ENCODE measurements around the gene MKNK2.
A peak's percentile ranks its signal among the peaks of the same experiment; 100 is the strongest.

The MKNK2 gene

GRCh38 chr19:2062389-2062729, 11.3 kb upstream of the MKNK2 start:
- Histone ChIP-seq H3K9me3 (no peaks in the 10 kb centered on the region), H3K4me3 (ENCODE audit: low read depth in 1 of 2, low read length in 1 of 2) (peak overlapping the region; percentile 89 to 90), H3K27ac (peak overlapping the region; percentile 99), H3K36me3 (peaks cover 15% of the 10 kb centered on the region), H3K4me1 (ENCODE audit: control insufficient read depth in 1 of 2, insufficient read depth in 1 of 2, low read depth in 1 of 2, low read length in 1 of 2) (peaks cover 34 to 36% of the 10 kb centered on the region in 2 experiments), H3K27me3 (no peaks in the 10 kb centered on the region)
- TF ChIP-seq CTCF (IDR thresholded peaks at IDR 0.05): no peak

- H3K27me3 ChIP-seq: no peaks in the 10 kb centered on the region
- peak overlapping the region; percentile 89 to 90 for H3K4me3 ChIP-seq (ENCODE audit: low read depth in 1 of 2, low read length in 1 of 2)
- peak; percentile 14 for TF ChIP-seq CTCF (IDR thresholded peaks at IDR 0.05)
- H3K27ac ChIP-seq: peak overlapping the region; percentile 99
- no peaks in the 10 kb centered on the region for H3K9me3 ChIP-seq
- peaks cover 40 to 42% of the 10 kb centered on the region in 2 experiments for H3K4me1 ChIP-seq (ENCODE audit: control insufficient read depth in 1 of 2, insufficient read depth in 1 of 2, low read depth in 1 of 2, low read length in 1 of 2)
- peaks cover 15% of the 10 kb centered on the region for H3K36me3 ChIP-seq
These were observed 10.7 kb upstream of the MKNK2 start for GRCh38 chr19:2061495-2062388.

- Histone ChIP-seq H3K4me3 (ENCODE audit: low read depth in 1 of 2, low read length in 1 of 2) (peak overlapping the region; percentile 89 to 90), H3K27me3 (no peaks in the 10 kb centered on the region), H3K27ac (peak overlapping the region; percentile 99), H3K9me3 (no peaks in the 10 kb centered on the region), H3K36me3 (peaks cover 15% of the 10 kb centered on the region), H3K4me1 (ENCODE audit: control insufficient read depth in 1 of 2, insufficient read depth in 1 of 2, low read depth in 1 of 2, low read length in 1 of 2) (peaks cover 46 to 50% of the 10 kb centered on the region in 2 experiments)
- no peak for TF ChIP-seq CTCF (IDR thresholded peaks at IDR 0.05)
These were observed 9.9 kb upstream of the MKNK2 start for GRCh38 chr19:2060884-2061494.

GRCh38 chr19:2059422-2060201, 8.6 kb upstream of the MKNK2 start:
- H3K4me1 ChIP-seq (ENCODE audit: control insufficient read depth in 1 of 2, insufficient read depth in 1 of 2, low read depth in 1 of 2, low read length in 1 of 2): peaks cover 54 to 59% of the 10 kb centered on the region in 2 experiments
- H3K9me3 ChIP-seq: no peaks in the 10 kb centered on the region
- H3K27ac ChIP-seq: peak overlapping the region; percentile 99
- TF ChIP-seq CTCF (IDR thresholded peaks at IDR 0.05): no peak
- H3K4me3 ChIP-seq (ENCODE audit: low read depth in 1 of 2, low read length in 1 of 2): peak overlapping the region; percentile 89 to 90
- no peaks in the 10 kb centered on the region for H3K27me3 ChIP-seq
- H3K36me3 ChIP-seq: peaks cover 3% of the 10 kb centered on the region

GRCh38 chr19:2058570-2059421, 7.8 kb upstream of the MKNK2 start:
- no peak overlapping the region for H3K4me3 ChIP-seq (ENCODE audit: low read depth in 1 of 2, low read length in 1 of 2)
- no peak for TF ChIP-seq CTCF (IDR thresholded peaks at IDR 0.05)
- H3K9me3 ChIP-seq: no peaks in the 10 kb centered on the region
- peaks cover 54 to 59% of the 10 kb centered on the region in 2 experiments for H3K4me1 ChIP-seq (ENCODE audit: control insufficient read depth in 1 of 2, insufficient read depth in 1 of 2, low read depth in 1 of 2, low read length in 1 of 2)
- no peaks in the 10 kb centered on the region for H3K27me3 ChIP-seq
- H3K27ac ChIP-seq: peak overlapping the region; percentile 98
- no peaks in the 10 kb centered on the region for H3K36me3 ChIP-seq

Data from neutrophil (primary cell).